WTC11 (cell line): ENCODE measurements around the gene AFAP1L2.

ENCODE experiments used
- CBFB ChIP-seq: sonication (generic); formaldehyde crosslinking; IDR thresholded peaks from 2 replicates; pipeline ENCODE4 v1.8.1; 2022; ENCODE audit warnings: mild to moderate bottlenecking, low read depth, missing genetic modification reagents
- CTCF ChIP-seq: fragments of 200-600 bp; IDR thresholded peaks from 2 replicates; pipeline ENCODE4 v1.8.0; 2022; ENCODE audit warnings: antibody characterized with exemption
- FOXK1 ChIP-seq: sonication (generic); formaldehyde crosslinking; IDR thresholded peaks from 2 replicates; pipeline ENCODE4 v1.8.0; 2022; ENCODE audit warnings: mild to moderate bottlenecking, moderate library complexity, missing genetic modification reagents
- NR1H2 ChIP-seq: sonication (generic); formaldehyde crosslinking; IDR thresholded peaks from 2 replicates; pipeline ENCODE4 v1.9.0; 2021; ENCODE audit warnings: mild to moderate bottlenecking, moderate library complexity, missing genetic modification reagents
- NR3C1 ChIP-seq: sonication (generic); formaldehyde crosslinking; conservative IDR thresholded peaks from 2 replicates; pipeline ENCODE4 v1.8.1; 2023; ENCODE audit warnings: low read depth, mild to moderate bottlenecking, missing genetic modification reagents
- ZNF121 ChIP-seq: sonication (generic); formaldehyde crosslinking; IDR thresholded peaks from 2 replicates; pipeline ENCODE4 v1.8.0; 2023; ENCODE audit warnings: missing genetic modification reagents

- TF ChIP-seq CTCF (no peak), ZNF121 (CRISPR knock-in tag) (no peak), NR1H2 (CRISPR knock-in tag) (no peak), CBFB (CRISPR knock-in tag) (no peak), NR3C1 (CRISPR knock-in tag) (no peak), FOXK1 (no peak)
Observed at GRCh38 chr10:114284346-114285071, 119.8 kb downstream of the AFAP1L2 start.
